Esophagus muscularis mucosa (tissue), 3 donors: ENCODE measurements around the gene HAGHL.

ENCODE experiments used
- CTCF ChIP-seq, 3 experiments: fragments of 200-600 bp in 2 of 3; fragments of 450-650 bp in 1 of 3; sonication (generic) in 2 of 3; IDR thresholded peaks; one replicate each; pipeline ENCODE4 v1.5.1; 2017 to 2019; ENCODE audit warnings: antibody characterized with exemption in 3 of 3, mild to moderate bottlenecking in 2 of 3, moderate library complexity in 1 of 3
- POLR2AphosphoS5 ChIP-seq, 2 donors: sonication (generic); formaldehyde crosslinking; IDR thresholded peaks; one replicate each; pipeline ENCODE4 v1.6.1; 2017; ENCODE audit warnings: antibody characterized with exemption in 2 of 2

GRCh38 chr16:743794-744500, 17.0 kb downstream of the HAGHL start:
- TF ChIP-seq CTCF (IDR thresholded peaks at IDR 0.05) (no peak), POLR2AphosphoS5 (IDR thresholded peaks at IDR 0.05) (no peak)
